ENCODE data around the gene SLC24A4.

Gene SLC24A4

DNA sequence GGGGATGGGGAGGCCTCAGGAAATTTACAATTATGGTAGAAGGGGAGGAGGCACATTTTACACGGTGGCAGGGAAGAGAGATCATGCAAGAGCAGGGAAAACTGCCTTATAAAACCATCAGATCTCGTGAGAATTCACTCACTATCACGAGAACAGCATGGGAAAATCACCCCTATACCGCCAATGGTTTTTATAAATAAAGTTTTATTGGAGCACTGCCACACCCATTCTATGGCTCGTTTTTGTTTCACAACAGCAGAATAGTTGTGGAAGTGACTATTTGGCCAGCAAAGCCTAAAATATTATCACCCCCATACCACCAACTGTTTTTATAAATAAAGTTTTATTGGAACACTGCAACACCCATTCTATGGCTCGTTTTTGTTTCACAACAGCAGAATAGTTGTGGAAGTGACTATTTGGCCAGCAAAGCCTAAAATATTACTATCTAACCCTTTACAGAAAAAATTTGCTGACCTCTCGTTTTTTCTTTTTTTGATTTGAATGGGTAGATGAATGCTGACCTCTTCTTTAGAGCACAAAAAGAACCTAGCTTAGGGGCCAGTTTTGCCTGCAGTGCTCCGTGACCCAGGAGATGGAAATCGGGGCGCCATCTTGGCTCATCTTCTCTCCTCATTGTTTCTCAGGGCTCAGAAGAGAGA is 113.3 kb downstream of the SLC24A4 start:
- Histone ChIP-seq H3K4me3 (ENCODE audit: low read length) (no peak overlapping the region), H3K27me3 (ENCODE audit: control insufficient read depth, insufficient read depth, low read length) (no peaks in the 10 kb centered on the region), H3K36me3 (ENCODE audit: control insufficient read depth, insufficient read depth, low read length) (no peaks in the 10 kb centered on the region), H3K9me3 (ENCODE audit: control insufficient read depth, low read length) (no peaks in the 10 kb centered on the region), H3K9ac (ENCODE audit: low read length) (no peak overlapping the region), H3K4me1 (ENCODE audit: control insufficient read depth, insufficient read depth, low read length) (no peaks in the 10 kb centered on the region)

DNA sequence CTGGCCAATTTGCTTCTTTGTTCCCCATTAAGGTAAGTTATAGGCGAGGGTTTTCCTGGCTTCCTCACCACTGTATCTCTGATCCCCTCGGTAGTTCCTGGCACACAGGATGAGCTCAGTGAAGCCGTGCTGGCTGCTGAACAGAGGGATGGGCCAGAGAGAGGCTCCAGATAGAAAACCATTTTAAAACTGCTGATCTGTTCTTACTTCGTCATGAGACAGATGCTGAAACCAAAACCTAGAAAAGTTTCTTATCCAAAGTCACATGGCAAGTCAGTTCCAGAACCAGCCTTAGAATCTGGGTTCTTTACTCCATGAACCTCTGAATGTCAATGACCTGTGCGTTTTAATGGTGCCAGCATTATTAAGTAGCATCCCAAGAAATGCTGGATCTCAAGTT is 114.3 kb downstream of the SLC24A4 start:
- Histone ChIP-seq H3K4me1 (ENCODE audit: control insufficient read depth, insufficient read depth, low read length) (no peaks in the 10 kb centered on the region), H3K4me3 (ENCODE audit: low read length) (no peak overlapping the region), H3K27me3 (ENCODE audit: control insufficient read depth, insufficient read depth, low read length) (no peaks in the 10 kb centered on the region), H3K36me3 (ENCODE audit: control insufficient read depth, insufficient read depth, low read length) (no peaks in the 10 kb centered on the region), H3K9ac (ENCODE audit: low read length) (no peak overlapping the region), H3K9me3 (ENCODE audit: control insufficient read depth, low read length) (no peaks in the 10 kb centered on the region)

DNA sequence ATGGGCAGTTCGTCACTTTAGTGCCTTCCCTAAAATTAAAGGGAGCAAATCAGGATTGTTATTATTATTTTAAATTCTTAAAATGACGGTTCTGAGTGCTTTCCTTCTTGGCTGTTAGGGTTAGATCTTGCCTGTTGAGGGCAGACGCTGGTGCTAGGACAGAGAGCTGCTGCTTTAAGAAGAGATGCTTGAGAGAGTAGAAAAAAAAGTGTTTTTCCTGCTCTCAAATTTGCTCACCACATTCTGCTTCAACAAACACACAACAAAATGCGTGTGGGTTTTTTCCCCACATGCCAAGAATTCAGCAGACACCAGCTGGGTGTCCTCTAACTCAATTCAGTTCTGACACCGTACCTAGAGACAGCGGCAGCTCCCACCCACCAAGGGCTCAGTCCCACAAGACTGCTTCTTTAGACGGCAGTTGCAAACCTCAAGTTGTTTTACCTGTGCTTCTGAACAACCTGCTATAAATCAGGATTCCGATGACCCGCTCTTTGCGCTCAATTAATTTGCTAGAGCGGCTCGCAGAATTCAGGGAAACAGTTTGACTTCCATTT is 114.8 kb downstream of the SLC24A4 start:
- Histone ChIP-seq H3K9ac (ENCODE audit: low read length) (no peak overlapping the region), H3K27me3 (ENCODE audit: control insufficient read depth, insufficient read depth, low read length) (no peaks in the 10 kb centered on the region), H3K9me3 (ENCODE audit: control insufficient read depth, low read length) (no peaks in the 10 kb centered on the region), H3K4me3 (ENCODE audit: low read length) (no peak overlapping the region), H3K36me3 (ENCODE audit: control insufficient read depth, insufficient read depth, low read length) (no peaks in the 10 kb centered on the region), H3K4me1 (ENCODE audit: control insufficient read depth, insufficient read depth, low read length) (no peaks in the 10 kb centered on the region)

DNA sequence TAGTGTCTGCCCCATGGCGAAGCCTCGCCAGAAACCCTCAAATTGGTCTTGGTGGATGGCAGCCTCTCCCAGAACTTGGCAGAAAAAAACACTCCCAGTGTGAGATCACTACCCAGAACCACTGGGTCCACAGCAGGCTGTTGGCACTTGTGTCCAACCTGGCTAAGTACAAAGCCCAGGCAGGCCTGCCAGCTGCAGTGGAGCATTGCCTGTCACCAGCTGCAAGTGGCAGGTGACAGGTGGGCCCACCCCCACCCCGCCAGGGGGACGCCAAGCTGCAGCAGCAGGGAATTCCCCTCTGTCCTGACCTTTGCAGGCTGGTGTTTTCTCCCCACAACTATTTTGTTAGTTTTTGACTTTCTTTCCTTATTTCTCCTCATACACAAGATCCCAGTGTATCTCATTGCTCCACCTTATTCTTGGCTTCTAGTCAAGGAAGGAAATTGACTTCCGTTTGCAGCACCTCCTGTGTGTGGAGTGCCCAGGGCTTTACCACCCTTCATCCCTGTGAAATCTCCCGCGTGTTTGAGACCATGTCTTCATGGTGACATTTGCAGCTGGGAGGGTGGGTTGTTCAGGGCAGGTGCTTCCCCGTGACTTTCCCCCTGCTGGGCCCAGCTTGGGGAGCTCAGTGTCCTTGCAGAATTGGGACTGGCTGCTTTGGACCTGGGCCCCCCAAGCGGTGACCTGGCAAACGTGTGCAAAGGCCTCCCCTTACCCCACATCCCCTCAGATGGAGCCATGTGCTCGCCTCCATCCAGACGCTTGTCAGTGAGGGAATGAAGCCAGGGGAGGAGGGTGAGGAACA is 116.8 kb downstream of the SLC24A4 start:
- H3K4me3 ChIP-seq (ENCODE audit: low read length) = no peak overlapping the region
- H3K9me3 ChIP-seq (ENCODE audit: control insufficient read depth, low read length) = no peaks in the 10 kb centered on the region
- H3K36me3 ChIP-seq (ENCODE audit: control insufficient read depth, insufficient read depth, low read length) = no peaks in the 10 kb centered on the region
- no peak overlapping the region for H3K9ac ChIP-seq (ENCODE audit: low read length)
- no peaks in the 10 kb centered on the region for H3K4me1 ChIP-seq (ENCODE audit: control insufficient read depth, insufficient read depth, low read length)
- H3K27me3 ChIP-seq (ENCODE audit: control insufficient read depth, insufficient read depth, low read length) = no peaks in the 10 kb centered on the region

DNA sequence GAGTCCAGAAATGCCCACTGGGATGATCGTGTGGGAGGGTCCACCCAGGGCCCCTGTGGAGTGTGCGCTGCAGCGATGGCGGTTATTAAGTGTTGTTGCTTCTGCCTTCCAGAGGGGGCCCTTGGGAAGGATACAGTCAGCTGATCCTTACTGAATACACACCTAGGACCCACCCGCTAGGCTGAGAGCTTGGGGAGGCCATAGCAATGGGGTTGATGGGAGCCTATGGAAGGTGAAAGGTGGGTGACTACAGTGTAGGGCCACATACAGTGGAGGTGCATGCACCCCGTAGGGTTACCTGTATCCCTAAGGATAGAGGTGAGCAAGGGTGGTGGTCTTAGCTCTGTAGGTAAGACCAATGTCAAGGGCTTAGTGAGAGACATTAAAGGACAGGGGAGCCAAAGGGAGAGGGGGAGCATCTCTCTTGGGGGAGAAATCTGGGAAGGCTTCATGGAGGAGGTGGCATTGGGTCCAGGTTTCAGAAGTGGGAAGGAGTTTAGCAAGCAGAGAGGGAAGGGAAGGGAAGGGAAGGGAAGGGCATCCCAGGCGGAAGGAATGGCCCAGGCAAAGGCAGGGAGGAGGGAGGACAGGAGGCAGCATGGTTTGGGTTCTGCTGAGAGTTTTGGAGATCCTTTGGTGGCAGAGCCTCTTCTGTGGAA is 117.5 kb downstream of the SLC24A4 start:
- H3K9me3 ChIP-seq (ENCODE audit: control insufficient read depth, low read length) = no peaks in the 10 kb centered on the region
- no peaks in the 10 kb centered on the region for H3K36me3 ChIP-seq (ENCODE audit: control insufficient read depth, insufficient read depth, low read length)

DNA sequence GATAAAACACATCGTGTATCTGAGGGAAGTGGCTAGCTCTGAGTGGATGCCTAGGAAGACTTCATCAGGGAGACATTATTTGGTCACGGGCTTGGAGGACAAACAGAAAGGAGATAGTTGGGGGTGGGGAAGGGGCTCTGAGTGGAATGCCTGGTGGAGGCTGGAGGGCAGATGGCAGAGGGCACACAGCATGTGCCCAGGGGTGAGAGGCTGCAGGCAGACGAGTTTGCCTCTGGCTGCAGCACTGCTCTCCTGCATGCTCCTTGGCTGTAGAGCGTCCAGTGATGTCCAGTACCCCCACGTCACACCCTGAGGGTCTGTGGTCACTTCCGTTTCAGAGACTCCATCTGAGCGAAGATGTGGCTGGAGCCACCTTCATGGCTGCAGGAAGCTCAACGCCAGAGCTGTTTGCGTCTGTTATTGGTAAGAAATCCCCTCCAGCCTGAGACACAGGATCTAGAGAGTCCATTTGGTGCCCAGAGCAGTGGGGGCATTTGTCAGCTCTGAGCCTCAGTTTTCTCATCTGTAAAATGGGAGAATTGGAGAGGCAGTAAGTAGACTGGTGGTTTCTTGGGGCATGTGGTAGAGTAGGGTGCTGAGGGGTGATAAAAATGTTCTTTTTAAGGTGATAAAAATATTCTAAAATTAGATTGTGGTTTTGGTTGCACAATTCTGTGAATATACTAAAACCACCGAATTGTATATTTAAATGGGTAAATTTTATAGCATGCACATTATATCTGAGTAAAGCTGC is 119.0 kb downstream of the SLC24A4 start:
- Histone ChIP-seq H3K36me3 (ENCODE audit: control insufficient read depth, insufficient read depth, low read length) (no peaks in the 10 kb centered on the region), H3K9me3 (ENCODE audit: control insufficient read depth, low read length) (no peaks in the 10 kb centered on the region), H3K9ac (ENCODE audit: low read length) (no peak overlapping the region), H3K27me3 (ENCODE audit: control insufficient read depth, insufficient read depth, low read length) (no peaks in the 10 kb centered on the region), H3K4me1 (ENCODE audit: control insufficient read depth, insufficient read depth, low read length) (no peaks in the 10 kb centered on the region), H3K4me3 (ENCODE audit: low read length) (no peak overlapping the region)

More for the DNA sequence above, 117.5 kb downstream of the SLC24A4 start:
- no peak overlapping the region for H3K4me3 ChIP-seq (ENCODE audit: low read length)
- H3K9ac ChIP-seq (ENCODE audit: low read length) = no peak overlapping the region
- no peaks in the 10 kb centered on the region for H3K4me1 ChIP-seq (ENCODE audit: control insufficient read depth, insufficient read depth, low read length)
- no peaks in the 10 kb centered on the region for H3K27me3 ChIP-seq (ENCODE audit: control insufficient read depth, insufficient read depth, low read length)

DNA sequence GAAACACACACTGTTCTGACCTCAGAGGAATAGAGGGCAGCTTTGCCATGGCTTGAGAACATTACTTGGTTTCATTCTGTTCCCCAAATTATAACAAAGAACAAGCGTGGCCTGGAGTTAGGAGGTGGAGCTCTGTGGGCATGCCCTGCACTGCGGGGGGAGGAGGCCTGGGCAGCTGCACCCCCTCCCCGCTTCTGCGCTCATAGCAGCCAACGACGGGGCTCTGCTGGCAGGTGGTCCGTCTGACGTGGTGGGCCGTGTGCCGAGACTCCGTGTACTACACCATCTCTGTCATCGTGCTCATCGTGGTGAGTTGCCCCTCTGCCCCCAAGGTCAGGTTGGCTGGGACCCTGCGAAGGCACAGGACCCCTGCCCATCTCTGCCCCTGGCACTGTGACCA is 120.2 kb downstream of the SLC24A4 start:
- Histone ChIP-seq H3K9ac (ENCODE audit: low read length) (no peak overlapping the region), H3K27me3 (ENCODE audit: control insufficient read depth, insufficient read depth, low read length) (no peaks in the 10 kb centered on the region), H3K9me3 (ENCODE audit: control insufficient read depth, low read length) (no peaks in the 10 kb centered on the region), H3K4me1 (ENCODE audit: control insufficient read depth, insufficient read depth, low read length) (no peaks in the 10 kb centered on the region), H3K36me3 (ENCODE audit: control insufficient read depth, insufficient read depth, low read length) (no peaks in the 10 kb centered on the region), H3K4me3 (ENCODE audit: low read length) (no peak overlapping the region)

DNA sequence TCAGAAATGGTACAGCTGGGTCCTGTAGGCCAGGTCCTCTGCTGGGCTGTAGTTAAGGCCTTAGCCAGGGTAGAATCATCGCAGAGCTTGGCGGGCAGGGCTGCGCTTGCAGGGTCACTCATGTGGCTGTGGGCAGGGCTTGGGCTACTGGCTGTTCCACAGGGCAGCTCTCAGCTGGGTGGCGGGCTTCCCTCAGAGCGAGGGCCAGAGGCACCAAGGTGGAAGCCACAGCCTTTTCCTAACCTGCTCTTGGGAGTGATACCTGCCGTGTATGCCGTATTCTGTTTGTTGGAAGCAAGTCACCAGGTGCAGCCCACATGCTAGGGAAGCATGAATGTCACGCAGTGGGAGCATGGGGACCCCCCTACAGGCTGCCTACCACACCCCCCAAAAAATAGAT is 120.8 kb downstream of the SLC24A4 start:
- Histone ChIP-seq H3K9ac (ENCODE audit: low read length) (no peak overlapping the region), H3K27me3 (ENCODE audit: control insufficient read depth, insufficient read depth, low read length) (no peaks in the 10 kb centered on the region), H3K9me3 (ENCODE audit: control insufficient read depth, low read length) (no peaks in the 10 kb centered on the region), H3K4me1 (ENCODE audit: control insufficient read depth, insufficient read depth, low read length) (no peaks in the 10 kb centered on the region), H3K36me3 (ENCODE audit: control insufficient read depth, insufficient read depth, low read length) (no peaks in the 10 kb centered on the region), H3K4me3 (ENCODE audit: low read length) (no peak overlapping the region)

DNA sequence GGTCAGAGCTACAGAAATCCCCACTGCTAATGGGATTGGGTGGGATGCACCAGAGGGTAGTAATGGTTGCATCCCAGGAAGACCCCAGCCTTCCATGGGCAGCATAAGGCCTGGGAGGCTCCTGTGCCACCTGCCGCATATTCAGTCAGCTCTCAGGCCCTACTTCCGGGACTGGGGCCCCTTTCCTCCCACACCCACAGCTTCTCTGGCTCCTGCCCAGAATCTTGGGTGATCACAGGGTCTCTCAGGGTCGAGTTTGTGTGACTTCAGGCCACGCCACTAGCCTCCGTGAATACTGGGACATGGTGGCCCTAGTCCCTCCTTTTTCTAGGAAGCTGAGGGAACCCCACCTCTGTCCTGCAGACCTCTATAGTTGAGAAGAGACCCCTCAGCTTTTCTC is 123.8 kb downstream of the SLC24A4 start:
- no peaks in the 10 kb centered on the region for H3K27me3 ChIP-seq (ENCODE audit: control insufficient read depth, insufficient read depth, low read length)
- no peak overlapping the region for H3K4me3 ChIP-seq (ENCODE audit: low read length)
- H3K9ac ChIP-seq (ENCODE audit: low read length) = no peak overlapping the region

DNA sequence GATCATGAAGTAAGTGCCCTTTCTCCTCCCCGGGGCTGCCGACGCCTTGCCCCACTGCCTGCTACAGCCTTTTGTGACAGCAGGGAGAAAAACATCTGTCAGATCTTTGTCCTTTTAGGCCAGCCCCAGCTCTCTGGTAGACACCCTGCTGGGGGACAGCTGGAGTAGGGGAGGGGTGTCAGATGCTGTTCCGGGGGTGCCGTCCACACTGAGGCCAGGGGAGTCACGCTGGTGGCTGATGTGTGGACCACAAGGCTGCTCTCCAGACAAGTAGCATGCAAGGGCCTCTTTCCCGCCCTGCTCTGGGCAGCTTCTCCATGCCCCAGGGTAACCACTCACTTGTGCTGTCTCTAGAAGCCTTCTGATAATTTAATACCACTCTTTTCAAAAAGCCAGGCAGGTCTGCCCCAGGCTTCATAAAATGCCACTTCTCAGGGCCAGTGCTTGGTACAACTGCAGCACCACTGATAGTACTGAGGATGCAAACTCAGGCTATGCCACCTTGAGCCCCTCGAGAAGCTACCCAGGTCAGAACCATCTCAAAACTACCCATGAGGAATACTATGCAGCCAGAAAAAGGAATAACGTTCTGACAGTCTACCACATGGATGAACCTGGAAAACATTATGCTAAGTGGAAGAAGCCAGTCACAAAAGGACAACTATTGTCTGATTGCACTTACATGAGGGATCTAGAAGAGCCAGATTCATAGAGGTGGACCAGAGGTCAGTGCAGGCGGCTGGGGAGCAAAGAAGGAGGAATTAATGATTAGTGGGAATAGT is 124.6 kb downstream of the SLC24A4 start:
- H3K27me3 ChIP-seq (ENCODE audit: control insufficient read depth, insufficient read depth, low read length) = no peaks in the 10 kb centered on the region
- no peaks in the 10 kb centered on the region for H3K36me3 ChIP-seq (ENCODE audit: control insufficient read depth, insufficient read depth, low read length)
- no peaks in the 10 kb centered on the region for H3K9me3 ChIP-seq (ENCODE audit: control insufficient read depth, low read length)
- H3K9ac ChIP-seq (ENCODE audit: low read length) = no peak overlapping the region
- no peaks in the 10 kb centered on the region for H3K4me1 ChIP-seq (ENCODE audit: control insufficient read depth, insufficient read depth, low read length)
- no peak overlapping the region for H3K4me3 ChIP-seq (ENCODE audit: low read length)

More for the DNA sequence above, 123.8 kb downstream of the SLC24A4 start:
- Histone ChIP-seq H3K4me1 (ENCODE audit: control insufficient read depth, insufficient read depth, low read length) (no peaks in the 10 kb centered on the region), H3K36me3 (ENCODE audit: control insufficient read depth, insufficient read depth, low read length) (no peaks in the 10 kb centered on the region), H3K9me3 (ENCODE audit: control insufficient read depth, low read length) (no peaks in the 10 kb centered on the region)

DNA sequence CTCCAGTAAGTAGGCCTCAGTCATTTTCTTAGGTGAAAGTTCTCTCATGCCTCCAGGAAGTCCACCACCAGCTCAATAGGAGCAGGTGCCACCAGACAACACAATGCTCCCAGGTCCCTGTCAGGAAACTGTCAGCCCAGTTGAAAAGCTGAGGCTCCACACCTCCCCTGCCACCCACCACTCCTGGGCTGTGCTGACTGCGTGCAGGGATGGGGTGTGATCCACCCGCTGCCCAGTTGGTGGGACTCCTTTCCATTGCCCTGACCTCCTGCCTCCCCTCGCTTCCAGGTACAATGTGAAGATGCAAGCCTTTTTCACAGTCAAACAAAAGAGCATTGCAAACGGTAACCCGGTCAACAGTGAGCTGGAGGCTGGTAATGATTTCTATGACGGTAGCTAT is 125.8 kb downstream of the SLC24A4 start:
- Histone ChIP-seq H3K9me3 (ENCODE audit: control insufficient read depth, low read length) (no peaks in the 10 kb centered on the region), H3K9ac (ENCODE audit: low read length) (no peak overlapping the region), H3K36me3 (ENCODE audit: control insufficient read depth, insufficient read depth, low read length) (no peaks in the 10 kb centered on the region), H3K27me3 (ENCODE audit: control insufficient read depth, insufficient read depth, low read length) (no peaks in the 10 kb centered on the region), H3K4me3 (ENCODE audit: low read length) (no peak overlapping the region), H3K4me1 (ENCODE audit: control insufficient read depth, insufficient read depth, low read length) (no peaks in the 10 kb centered on the region)
